HL-60 (cell line): ENCODE results near the gene LHX4.
A peak's percentile ranks its signal among the peaks of the same experiment; 100 is the strongest.

Experiments
- DNase-seq, 2 experiments: peaks; one replicate each; pipeline ENCODE4 v3.0.0-alpha.2; 2010 to 2020; ENCODE audit warnings: low read depth in 1 of 2, low spot score in 1 of 2
- H3K27ac ChIP-seq: fragments of 250-450 bp; sonication (Bioruptor Pico); replicated peaks from 2 replicates; pipeline ENCODE4 v1.5.1; 2020; ENCODE audit warnings: mild to moderate bottlenecking, moderate library complexity
- H3K27me3 ChIP-seq: fragments of 250-450 bp; sonication (Bioruptor Pico); 2 replicates; pipeline ENCODE4 v1.5.1; 2021; ENCODE audit warnings: mild to moderate bottlenecking, moderate library complexity; ENCODE audit not compliant: insufficient read depth, poor library complexity, severe bottlenecking
- H3K4me3 ChIP-seq: replicated peaks from 2 replicates; pipeline ENCODE4 v1.5.1; 2011; ENCODE audit warnings: mild to moderate bottlenecking, control low read depth, low read length; ENCODE audit not compliant: insufficient read depth
- CTCF ChIP-seq: IDR thresholded peaks from one replicate; pipeline ENCODE4 v1.5.1; 2011; ENCODE audit warnings: low read length, control low read depth, inconsistent platforms; ENCODE audit not compliant: insufficient read depth
- GABPA ChIP-seq: IDR thresholded peaks from 2 replicates; pipeline ENCODE4 v1.6.1; 2012; ENCODE audit warnings: low read depth
- POLR2AphosphoS5 ChIP-seq: IDR thresholded peaks from 2 replicates; pipeline ENCODE4 v1.6.1; 2012; ENCODE audit warnings: low read depth
- SPI1 ChIP-seq: IDR thresholded peaks from 2 replicates; pipeline ENCODE4 v1.6.1; 2012; ENCODE audit warnings: low read depth, mild to moderate bottlenecking, borderline replicate concordance
- TF ChIP-seq, protein P1 (sequence below): IDR thresholded peaks from 2 replicates; pipeline ENCODE4 v1.6.1; 2012; ENCODE audit warnings: low read depth; ENCODE audit not compliant: insufficient replicate concordance

The LHX4 gene

DNA sequence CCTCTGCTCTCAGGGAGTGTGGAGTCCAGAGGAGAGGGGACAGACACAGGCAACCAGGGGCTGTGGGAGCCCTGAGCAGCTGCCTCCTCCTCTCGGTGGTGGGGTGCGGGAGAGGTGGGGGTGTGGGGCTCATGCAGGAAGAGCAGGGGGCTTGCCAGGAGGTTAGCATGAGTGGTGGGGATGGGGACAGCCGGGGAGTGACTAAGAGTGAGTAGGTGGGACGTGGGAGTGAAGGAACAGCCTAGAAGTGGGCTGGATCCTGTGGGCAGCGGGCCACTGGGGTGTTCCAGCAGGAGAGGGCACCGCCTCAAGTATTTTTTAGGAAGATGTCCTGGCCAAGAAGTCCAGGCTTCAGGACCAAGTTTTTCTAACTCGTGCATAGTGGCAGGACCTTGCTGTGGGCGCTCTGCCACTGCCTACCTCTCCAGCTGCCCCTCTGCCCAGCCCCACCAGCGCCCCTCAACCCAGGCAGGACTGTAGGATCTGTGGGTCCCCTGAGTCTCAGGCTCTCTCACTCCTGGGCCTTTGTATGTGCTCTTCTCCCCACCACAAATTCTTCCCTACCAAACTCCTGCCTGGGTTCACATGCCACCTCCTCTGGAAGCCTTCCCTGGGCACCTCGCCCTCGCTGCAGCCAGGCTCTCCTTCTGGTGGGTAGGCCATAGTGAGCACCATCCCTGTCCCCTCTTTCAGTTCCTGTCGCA is 18.8 kb upstream of the LHX4 start:
- DNase-seq, result no peak

DNA sequence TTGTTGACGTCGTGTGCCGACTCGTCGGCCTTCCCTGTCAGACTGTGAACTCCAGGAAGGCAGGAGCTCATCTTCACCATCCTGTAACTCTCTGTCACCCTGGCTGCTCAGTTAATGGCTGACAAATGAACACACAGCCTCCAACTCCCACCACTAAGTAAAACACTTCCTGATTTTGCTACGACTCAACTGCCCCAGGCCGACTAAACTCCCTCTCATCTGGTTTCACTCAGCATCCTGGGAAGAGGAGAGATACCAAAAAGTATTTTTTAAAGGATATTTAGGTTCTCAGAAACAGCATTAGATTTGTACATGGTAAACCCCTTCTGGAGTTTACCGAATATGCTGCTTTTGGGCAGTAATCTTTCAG is 18.2 kb upstream of the LHX4 start:
- Histone ChIP-seq H3K27me3 (no peaks in the 10 kb centered on the region), H3K27ac (no peak overlapping the region), H3K4me3 (no peak overlapping the region)
- TF ChIP-seq SPI1, result peak; percentile 45; the same call in 1 of the 2 replicates
- TF ChIP-seq, protein P1, sequence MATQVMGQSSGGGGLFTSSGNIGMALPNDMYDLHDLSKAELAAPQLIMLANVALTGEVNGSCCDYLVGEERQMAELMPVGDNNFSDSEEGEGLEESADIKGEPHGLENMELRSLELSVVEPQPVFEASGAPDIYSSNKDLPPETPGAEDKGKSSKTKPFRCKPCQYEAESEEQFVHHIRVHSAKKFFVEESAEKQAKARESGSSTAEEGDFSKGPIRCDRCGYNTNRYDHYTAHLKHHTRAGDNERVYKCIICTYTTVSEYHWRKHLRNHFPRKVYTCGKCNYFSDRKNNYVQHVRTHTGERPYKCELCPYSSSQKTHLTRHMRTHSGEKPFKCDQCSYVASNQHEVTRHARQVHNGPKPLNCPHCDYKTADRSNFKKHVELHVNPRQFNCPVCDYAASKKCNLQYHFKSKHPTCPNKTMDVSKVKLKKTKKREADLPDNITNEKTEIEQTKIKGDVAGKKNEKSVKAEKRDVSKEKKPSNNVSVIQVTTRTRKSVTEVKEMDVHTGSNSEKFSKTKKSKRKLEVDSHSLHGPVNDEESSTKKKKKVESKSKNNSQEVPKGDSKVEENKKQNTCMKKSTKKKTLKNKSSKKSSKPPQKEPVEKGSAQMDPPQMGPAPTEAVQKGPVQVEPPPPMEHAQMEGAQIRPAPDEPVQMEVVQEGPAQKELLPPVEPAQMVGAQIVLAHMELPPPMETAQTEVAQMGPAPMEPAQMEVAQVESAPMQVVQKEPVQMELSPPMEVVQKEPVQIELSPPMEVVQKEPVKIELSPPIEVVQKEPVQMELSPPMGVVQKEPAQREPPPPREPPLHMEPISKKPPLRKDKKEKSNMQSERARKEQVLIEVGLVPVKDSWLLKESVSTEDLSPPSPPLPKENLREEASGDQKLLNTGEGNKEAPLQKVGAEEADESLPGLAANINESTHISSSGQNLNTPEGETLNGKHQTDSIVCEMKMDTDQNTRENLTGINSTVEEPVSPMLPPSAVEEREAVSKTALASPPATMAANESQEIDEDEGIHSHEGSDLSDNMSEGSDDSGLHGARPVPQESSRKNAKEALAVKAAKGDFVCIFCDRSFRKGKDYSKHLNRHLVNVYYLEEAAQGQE, result no peak
- no peak for DNase-seq

More for the DNA sequence above, 18.8 kb upstream of the LHX4 start:
- Histone ChIP-seq H3K27ac (no peak overlapping the region), H3K4me3 (no peak overlapping the region), H3K27me3 (no peaks in the 10 kb centered on the region)
- TF ChIP-seq, protein P1, result no peak
- no peak for TF ChIP-seq GABPA
- TF ChIP-seq POLR2AphosphoS5, result no peak
- TF ChIP-seq SPI1, result no peak
- no peak for TF ChIP-seq CTCF

DNA sequence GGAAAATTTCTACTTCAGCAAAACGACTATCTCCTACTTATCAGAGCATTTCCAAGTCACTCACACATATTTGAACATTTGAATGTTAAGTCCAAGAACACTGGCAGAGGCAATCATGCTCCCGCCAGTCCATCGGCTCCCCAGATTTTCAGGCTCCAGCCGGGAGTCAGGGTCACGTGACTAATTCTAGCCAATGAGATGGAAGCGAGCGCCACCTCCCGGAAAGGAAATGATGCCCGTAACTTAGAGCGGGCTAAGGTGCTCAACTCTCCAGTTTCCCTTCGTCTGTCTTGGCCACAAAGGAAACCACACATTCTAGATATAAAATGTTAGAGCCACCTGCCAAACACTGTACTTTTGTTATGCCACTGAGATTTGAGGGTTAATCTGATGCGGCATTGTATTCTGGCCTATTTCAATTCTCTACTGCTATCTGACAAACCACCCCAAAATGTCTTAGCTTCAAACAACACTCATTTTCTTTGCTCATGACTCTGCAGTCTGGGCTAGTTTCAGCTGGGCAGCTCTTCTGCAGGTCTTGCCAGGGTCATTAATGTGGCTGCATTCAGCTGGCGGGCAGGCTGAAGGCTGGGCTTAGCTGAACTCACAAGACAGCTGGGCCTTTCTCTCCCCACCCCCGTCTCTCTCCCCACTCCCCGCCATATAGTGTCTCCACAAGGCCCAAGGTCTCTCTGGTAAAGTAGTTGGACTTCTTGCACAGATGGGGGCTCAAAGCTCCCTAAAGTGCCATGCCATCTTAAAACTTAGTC is 16.5 kb upstream of the LHX4 start:
- no peak overlapping the region for H3K27ac ChIP-seq
- H3K27me3 ChIP-seq, result no peaks in the 10 kb centered on the region
- H3K4me3 ChIP-seq, result no peak overlapping the region
- no peak for DNase-seq
- TF ChIP-seq SPI1, result no peak

DNA sequence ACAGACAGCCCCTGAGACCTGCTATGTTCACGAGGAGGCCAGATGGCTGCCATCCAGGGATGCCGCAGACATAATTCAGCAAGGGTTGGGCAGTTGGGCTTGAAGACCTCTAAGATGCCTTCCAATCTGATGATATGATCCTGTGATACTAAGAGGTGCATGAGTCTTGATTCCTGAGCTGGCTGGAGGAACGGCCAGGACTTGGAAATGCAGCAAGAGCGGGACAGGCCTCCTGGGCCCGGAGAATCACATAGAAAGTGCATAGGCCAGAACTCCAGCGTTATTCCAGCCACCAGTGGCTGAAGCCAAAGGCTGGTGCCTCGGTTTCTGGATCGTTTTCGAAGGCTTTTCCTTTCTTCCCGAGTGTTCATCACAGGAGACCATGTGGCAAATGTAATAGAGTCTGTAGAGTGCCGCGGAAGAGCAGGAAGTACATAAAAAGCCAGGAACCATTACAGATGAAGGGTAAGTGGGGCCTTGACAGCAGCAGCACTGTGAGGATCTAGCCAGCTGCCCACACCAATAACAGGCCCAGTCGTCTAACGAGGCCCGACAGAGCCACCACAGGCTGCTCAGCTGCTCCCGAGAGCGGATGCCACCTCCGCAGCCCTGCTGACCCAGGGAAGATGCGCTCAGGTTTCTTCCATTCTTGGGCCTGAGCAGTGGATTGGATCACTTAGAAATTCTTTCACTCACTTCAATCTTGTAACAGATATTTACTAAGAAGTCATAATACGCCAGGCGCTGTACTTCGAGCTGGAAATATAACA is 14.0 kb upstream of the LHX4 start:
- Histone ChIP-seq H3K27me3 (no peaks in the 10 kb centered on the region), H3K27ac (no peak overlapping the region), H3K4me3 (no peak overlapping the region)
- TF ChIP-seq, protein P1, result no peak
- no peak for TF ChIP-seq SPI1
- no peak for TF ChIP-seq CTCF
- TF ChIP-seq POLR2AphosphoS5, result no peak
- TF ChIP-seq GABPA, result no peak
- DNase-seq, result no peak
